ENCODE results near the gene USP16.
A peak's percentile ranks its signal among the peaks of the same experiment; 100 is the strongest.
"Not testable (repeated sequence)": the region's sequence is repeated elsewhere in the genome, so short reads cannot be mapped to it uniquely, and the experiment has no call there.

Gene USP16

DNA sequence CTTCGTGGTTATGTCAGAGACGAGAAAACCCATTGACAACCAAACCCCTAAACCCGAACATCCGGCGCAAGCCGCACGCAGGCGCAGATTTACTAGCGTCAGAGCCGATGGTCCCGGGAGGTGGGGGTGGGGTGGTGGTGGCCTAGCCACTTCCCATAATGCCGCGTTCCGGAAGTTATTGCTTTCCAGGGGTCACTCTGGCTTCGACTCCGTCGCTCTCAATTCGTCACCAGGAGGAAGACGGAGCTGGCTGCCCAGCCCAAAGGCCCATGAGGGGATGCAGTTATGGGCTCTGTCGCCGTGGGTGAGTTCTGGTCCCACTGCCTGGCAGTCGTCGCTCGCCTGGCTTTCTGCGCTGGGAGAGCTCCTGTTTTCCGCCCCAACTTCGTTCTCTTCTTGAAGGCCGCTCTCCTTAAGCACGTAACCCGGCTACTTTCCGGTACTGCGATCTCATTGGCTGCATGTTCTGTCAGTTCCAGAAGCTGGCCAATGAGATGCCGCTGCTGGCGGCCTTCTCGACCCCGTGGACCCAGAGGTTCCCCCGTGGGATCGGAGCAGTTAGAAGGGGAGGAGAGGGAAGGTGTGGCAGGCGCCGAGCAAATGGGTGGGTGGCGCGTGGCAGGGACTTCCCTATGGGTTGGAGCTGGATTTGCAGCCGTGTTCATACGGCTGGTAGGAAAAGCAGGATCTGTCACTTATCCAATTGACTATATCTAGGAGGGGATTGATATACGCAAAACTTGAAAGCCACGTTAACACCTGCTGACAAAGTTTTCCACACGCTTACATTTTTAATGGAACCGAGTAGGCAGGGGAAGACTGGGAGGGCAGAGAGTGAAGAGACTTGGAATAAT, at the start of gene USP16:
Gene USP16 (plus strand): TSS at position 195 of the 854 bp plus-strand sequence. CDS start 3,246 bp downstream, outside the sequence.
- DNase-seq, result peak; percentile 99

GRCh38 chr21:28975397-28975796, 49.1 kb upstream of the USP16 start:
- DNase-seq, result no peak

DNA sequence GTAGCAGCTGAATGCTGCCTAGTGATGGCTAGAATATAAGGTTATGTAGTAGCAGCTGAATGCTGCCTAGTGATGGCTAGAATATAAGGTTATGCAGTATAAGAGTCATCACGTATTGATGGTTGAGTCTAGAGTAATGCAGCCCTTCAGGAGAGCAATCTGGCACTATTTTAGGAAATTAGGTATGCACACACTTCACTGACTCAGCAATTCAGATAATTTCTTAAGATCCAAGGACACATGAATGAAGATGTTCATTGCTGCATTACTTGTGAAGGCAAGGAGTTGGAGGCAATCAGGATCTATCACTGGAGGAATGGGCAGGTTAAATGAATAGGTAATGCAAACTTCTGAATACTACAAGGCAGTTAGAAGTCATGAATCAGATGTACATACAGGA, 45.4 kb upstream of the USP16 start:
- no peak for DNase-seq

GRCh38 chr21:28982637-28983036, 41.8 kb upstream of the USP16 start:
- DNase-seq, result no peak

GRCh38 chr21:28986677-28987076, 37.8 kb upstream of the USP16 start:
- no peak for DNase-seq

- not testable (repeated sequence) for DNase-seq
Measured at GRCh38 chr21:28988146-28988545, 36.3 kb upstream of the USP16 start.

DNA sequence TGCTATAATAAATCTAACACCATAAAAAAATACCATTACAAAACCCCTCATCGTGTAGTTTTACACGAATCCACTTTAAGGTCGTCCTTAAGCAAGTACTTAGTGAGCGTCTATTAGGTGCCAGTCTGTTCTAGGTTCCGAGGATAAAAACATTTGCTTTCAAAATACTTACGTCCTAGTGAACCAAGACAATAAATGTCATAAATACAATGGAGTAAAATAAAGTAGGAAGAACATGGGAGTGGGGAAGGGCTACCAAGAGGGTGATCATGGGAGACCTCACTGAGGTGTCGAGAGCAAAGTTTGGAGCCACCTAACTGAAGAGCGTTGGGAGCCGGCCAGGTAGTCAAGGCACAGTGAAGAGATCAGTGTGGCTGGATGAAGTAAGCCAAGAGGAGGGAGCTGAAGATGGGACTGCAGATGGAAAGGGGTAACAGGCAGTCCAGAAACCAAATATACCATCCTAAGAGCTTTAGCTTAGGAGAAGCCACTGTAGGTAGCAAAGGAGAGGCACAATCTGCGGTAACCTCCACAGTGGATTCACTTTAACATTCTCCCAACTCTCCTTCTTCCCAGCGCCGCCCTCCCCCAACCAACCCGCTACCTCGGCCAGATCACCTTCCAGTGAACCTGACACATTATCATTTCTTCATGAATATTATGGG, 32.5 kb upstream of the USP16 start:
- no peak for DNase-seq

GRCh38 chr21:28992526-28993292, 31.8 kb upstream of the USP16 start, which contains the start of gene LTN1:
Gene LTN1, minus strand, starts transcription at chr21:28992877. Its CDS starts 72 bp downstream, at chr21:28992805.
- peak; percentile 99 for DNase-seq

GRCh38 chr21:28993293-28993629, 31.2 kb upstream of the USP16 start:
- DNase-seq, result no peak

DNA sequence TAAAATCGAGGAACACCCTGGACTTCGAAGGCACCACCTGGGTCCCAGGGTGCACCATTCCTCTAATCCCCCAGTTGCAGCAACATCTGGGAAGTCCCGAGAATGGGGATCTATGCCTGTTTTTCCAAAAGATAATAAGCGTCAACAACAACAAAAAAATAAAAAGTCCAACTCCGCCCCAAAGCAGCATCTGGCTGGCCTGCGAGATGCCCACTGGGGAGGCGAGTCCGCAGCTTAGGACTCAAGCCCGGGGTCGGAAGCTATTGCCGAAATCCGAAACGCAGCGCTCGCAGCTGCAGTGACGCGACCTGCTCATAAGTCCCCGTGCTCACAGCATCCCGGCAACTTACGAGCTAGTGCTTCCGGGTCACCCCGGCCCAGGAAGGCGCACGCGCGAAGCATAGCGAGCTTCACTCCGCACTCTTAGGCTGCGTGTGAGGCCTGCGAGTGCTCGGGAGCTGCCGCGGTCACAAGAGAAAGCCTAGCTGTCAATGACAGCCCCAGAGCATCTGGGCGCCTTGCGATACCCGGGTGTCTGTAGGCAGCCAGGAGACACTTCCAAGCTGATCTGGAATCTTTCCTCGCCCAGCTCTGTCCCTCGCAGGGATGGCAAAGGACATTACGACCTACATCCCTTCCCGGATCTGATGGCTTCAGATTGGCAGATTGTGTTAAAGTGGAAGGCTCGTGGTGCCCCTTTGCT, 21.9 kb upstream of the USP16 start:
- DNase-seq, result peak; percentile 97

GRCh38 chr21:29005696-29006095, 18.8 kb upstream of the USP16 start:
- DNase-seq, result no peak

DNA sequence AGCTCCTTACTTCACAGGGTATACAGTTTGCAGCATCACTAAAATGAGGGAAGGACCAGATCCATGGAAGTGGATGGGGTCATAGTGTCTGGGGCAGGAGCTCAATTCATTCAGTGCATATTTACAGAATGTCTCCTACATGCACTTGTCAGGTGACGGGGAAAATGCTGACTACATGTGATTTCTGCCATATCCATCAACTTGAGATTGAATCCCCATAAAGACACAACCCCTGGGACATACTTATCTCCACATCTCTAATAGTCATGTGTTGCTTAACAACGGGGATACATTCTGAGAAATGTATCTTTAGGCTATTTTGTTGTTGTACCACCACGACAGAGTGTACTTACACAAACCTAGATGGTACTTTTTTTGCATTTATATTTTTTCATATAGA, 17.3 kb upstream of the USP16 start:
- DNase-seq, result no peak

- DNase-seq, result no peak
Measured at GRCh38 chr21:29007810-29008209, 16.7 kb upstream of the USP16 start.

- DNase-seq, result no peak
Measured at GRCh38 chr21:29008367-29008766, 16.1 kb upstream of the USP16 start.

GRCh38 chr21:29011236-29011635, 13.2 kb upstream of the USP16 start:
- not testable (repeated sequence) for DNase-seq

- no peak for DNase-seq
Measured at GRCh38 chr21:29017639-29018237, 6.7 kb upstream of the USP16 start.

GRCh38 chr21:29018540-29018939, 5.9 kb upstream of the USP16 start:
- no peak for DNase-seq

- no peak for DNase-seq
Measured at GRCh38 chr21:29022166-29022565, 2.3 kb upstream of the USP16 start.

- no peak for DNase-seq
Measured at GRCh38 chr21:29025328-29025713, 853 bp downstream of the USP16 start.

DNA sequence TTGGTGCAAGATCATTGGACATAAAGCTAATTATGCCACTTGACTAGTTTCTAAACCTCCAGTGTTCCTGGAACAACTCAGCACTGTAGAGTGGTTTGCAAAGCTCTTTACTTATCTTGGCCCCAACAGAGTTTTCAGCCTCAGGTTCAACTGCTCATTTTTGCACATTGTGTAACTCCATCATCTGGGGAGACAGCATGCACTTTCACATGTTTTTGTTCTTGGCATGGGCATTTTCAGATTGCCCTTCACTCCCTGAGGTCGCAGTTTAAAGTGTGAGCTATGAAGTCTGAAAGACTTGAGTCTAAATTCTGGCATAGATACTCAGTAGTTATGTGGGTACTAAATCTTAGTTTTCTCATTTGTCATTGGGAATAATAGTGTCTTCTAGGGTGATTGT, 5.1 kb downstream of the USP16 start:
- DNase-seq, result no peak

- DNase-seq, result no peak
Measured at GRCh38 chr21:29030909-29031308, 6.4 kb downstream of the USP16 start.

DNA sequence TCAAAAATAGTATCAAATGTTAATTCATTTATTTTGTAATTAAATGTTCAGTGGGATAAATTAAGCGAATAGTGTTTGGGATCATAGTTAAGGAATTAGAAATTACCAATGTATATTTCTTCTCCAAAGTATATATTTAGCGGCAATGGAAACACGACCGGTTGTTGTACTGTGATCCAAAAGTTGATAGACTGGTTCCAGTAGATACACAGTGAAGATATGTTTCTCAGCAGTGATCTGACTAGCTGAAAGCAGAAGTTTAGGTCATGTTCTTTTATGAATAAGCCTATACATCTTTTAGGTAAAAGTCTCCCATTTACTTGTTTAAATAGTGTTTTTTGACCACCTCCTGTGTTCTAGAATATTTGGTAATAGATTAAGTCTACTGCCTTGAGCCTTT, 8.8 kb downstream of the USP16 start:
- no peak for DNase-seq

DNA sequence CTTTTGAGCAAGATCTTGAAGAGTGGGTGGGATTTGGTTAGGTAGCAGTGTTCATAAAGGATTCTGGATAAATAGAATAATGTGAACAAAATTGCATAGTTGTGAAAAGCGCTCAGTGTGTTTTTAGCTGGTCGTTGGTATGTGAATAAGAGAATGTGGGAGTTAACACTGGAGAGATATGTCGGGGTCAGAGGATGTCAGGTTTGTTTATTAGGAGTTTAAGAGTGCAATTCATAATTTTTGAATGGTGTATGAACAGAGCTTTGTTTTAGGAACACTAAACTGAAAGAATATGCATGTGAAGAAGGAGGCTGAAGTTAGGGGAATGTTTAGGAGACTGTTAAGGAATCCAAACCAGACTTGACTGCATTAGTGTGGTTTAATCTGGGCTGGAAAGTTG, 9.4 kb downstream of the USP16 start:
- DNase-seq, result no peak
